Stimulated activated CD4-positive, alpha-beta T cell treated with anti-CD3 and anti-CD28 coated beads, TNF-alpha, amount 100 ng/mL, for 4 hours (primary cell): Measurements from ENCODE around the gene SLC9A2.

Experiments
- DNase-seq, 3 experiments: peaks; one replicate each; pipeline ENCODE4 v3.0.0-alpha.2; 2020; ENCODE audit warnings: low read depth in 3 of 3

SLC9A2 gene

GRCh38 chr2:102672107-102672776 is 52.9 kb downstream of the SLC9A2 start:
- no peak for DNase-seq

DNA sequence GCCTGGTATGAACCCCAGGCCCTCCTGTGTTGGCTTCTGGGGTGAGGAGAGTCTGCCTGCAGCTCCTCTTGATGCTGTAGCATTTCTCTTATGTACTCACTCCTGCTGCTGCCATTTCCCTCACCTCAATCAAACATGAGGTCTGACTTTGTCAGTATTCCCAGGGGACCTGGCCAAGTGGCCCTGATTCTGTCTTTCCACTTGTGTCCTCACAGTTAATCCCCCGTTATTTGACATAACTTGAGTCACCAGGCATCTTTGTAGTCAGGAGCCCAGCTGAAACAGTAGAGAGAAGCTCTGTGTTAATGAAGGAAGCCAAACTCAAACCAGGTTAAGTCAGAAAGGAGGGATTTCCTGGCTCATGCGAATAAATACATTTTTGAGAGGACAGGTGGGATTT is 55.0 kb downstream of the SLC9A2 start:
- DNase-seq, result no peak

GRCh38 chr2:102674836-102675235 is 55.5 kb downstream of the SLC9A2 start:
- no peak for DNase-seq

DNA sequence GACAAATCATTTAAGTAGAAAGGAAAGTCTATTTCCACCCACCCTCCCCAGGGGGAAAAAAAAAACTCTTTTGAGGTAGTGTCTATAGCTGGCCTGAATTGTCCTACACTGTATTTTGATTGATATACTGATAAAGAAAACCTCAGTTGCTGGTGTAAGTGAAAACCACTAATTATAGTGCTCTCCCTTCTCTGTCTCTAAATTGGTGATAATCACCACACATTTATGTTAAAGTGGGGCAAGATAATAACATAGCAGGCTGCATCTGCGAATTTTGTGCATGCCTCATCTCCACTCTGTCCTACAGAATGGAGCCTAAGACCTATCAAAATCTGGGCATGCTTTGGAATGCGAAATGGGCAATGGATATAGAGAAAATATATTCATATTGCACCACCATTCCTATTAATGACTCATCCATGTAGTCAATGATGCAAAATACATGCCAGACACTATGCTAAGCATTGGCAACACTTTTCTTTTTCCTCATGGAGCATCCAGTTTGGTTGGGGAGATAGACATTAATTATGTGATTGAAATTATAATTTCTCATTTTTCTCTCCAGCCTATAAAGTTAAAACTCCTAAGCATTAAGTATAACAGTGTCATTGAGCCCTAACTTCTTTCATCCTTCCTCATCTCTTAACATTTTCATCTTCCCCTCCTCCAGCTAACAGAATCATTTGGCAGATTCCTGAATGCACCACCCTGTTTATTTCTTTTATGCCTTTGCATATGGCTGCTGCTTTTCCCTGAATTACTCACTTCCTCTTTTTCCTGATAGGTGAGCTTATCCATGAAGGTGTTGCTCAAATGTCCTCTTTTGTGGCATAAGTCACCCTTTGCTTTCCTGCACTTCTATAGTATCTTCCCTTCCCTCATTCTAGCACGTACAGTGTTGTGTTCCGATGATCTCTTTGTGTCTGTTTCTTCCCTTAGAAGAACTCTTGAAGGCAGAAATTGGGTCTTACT is 58.2 kb downstream of the SLC9A2 start:
- no peak for DNase-seq

GRCh38 chr2:102678442-102678841 is 59.1 kb downstream of the SLC9A2 start:
- DNase-seq, result no peak

GRCh38 chr2:102686479-102687439 is 67.4 kb downstream of the SLC9A2 start:
- DNase-seq, result no peak

DNA sequence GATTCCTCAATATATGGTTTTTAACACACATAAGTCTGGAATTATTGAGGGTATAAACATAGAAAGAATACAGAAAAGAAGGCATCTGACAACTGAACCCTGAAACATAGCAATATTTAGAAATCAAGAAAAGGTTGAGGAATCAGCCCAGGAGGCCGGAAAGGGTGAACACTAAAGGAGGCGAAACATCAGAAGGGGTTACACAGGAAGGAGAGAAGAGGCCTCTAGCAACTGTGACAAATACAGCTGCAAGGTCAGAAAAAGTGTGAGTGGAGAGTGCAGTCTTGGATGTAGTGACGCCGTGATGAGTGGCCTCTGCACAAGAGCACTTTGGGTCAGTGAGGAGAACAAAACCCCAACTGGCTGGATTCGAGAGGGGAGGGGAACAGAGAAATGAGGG is 70.7 kb downstream of the SLC9A2 start:
- DNase-seq, result no peak

GRCh38 chr2:102696463-102696862 is 77.1 kb downstream of the SLC9A2 start:
- DNase-seq, result no peak

DNA sequence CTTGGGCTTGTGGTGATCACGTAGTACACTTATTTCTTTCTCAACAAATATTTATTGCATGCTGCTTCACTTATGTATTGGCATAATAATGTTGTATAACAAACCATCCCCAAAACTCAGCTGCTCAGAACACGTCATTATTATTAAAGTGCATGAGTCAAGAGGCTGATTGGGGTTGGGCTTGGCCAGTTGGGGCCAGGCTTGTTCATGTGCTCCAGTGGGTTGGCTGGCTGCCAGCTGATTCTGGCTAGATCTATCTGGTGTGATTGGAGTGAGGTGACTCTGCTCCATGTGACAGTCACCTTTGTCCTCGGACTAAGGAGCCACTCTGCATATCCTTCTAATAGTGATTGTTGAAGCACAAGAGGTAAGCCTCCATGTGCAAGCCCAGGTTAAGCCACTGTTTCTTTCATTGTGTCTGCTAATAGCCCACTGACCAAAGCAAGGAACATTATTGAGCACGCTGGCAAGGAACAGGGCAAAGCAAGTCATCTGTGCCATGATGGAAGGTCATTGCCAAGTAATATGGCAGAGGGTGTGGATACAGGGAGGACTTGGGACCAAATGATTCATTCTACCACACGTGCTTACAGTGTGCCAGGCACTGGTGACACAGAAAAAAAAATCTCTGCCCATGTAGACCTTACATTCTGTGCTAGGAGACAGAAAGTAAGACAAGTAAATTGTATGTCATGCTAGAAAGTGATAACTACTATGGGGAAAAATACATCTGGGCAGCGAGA is 79.2 kb downstream of the SLC9A2 start:
- no peak for DNase-seq

GRCh38 chr2:102703305-102703704 is 84.0 kb downstream of the SLC9A2 start:
- DNase-seq, result no peak

- DNase-seq, result no peak
These were observed 84.4 kb downstream of the SLC9A2 start for GRCh38 chr2:102703748-102704147.

GRCh38 chr2:102704531-102704930 is 85.2 kb downstream of the SLC9A2 start:
- DNase-seq, result no peak

- no peak for DNase-seq
These were observed 88.7 kb downstream of the SLC9A2 start for GRCh38 chr2:102707796-102708695.

DNA sequence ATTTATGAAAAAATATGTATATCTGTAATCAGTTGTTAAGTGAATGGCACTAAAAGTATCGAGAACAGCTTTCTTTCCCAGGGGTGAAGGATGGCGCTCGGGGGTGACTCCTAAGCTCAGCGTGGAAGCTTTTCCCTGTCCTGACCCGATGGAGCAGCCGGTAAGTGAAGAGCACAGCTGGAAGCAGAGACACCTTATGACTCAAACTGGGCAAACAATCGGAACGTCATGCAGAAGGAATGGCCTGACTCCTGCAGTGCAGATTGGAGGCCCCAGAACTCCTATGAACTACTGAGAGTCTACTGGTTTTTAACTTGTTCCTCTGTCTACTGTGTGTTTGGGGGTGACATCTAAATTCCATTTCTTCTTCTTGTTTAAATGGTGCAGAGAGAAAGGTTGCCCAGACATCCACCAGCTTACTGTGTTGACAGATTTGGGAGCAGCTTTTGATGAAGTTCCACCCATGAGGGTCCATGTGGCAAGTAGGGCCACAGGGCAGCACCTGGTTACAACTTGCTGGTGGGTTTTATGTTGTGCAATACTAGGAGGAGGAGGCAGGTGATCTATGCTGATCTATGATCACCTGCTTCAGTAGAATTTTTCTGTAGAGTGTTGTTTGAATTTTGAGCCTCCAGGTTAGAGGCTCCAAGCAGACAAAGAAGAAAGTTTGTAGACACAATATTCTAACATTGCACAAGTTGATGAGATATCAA is 89.7 kb downstream of the SLC9A2 start:
- DNase-seq, result no peak

GRCh38 chr2:102717308-102718018 is 98.1 kb downstream of the SLC9A2 start:
- DNase-seq, result no peak

- DNase-seq, result no peak
These were observed 99.3 kb downstream of the SLC9A2 start for GRCh38 chr2:102718387-102719316.

GRCh38 chr2:102724016-102724490 is 104.7 kb downstream of the SLC9A2 start:
- no peak for DNase-seq

GRCh38 chr2:102724553-102724952 is 105.2 kb downstream of the SLC9A2 start:
- no peak for DNase-seq
